Heart right ventricle (tissue), 16 donors: ENCODE data around the gene AFF2. TPM values are rescaled to one million over a fixed set of nuclear protein-coding genes. Genes with fewer than 3 reads are reported as not detected.

ENCODE experiments used
- ATAC-seq, 8 donors: fragments of 200-7000 bp; cut with Tn5 transposase; one replicate each; pipeline ENCODE4 v1.9.1; 2020; ENCODE audit warnings: mild to moderate bottlenecking in 8 of 8, moderate library complexity in 8 of 8, moderate number of reproducible peaks in 1 of 8
- DNase-seq, 2 donors: peaks; one replicate each; pipeline ENCODE4 v3.0.0-alpha.2; 2020
- H3K27ac ChIP-seq, 10 donors: fragments of 200-600 bp; sonication (generic) in 2 of 10; one replicate each; pipeline versions ENCODE4 v1.5.0 to v1.8.0; 2020 to 2022; ENCODE audit warnings: mild to moderate bottlenecking in 3 of 10
- H3K27me3 ChIP-seq, 7 donors: fragments of 200-600 bp; one replicate each; pipeline ENCODE4 v1.8.0; 2021 to 2022; ENCODE audit warnings: mild to moderate bottlenecking in 2 of 7
- H3K36me3 ChIP-seq, 9 donors: fragments of 200-600 bp; sonication (generic) in 1 of 9; one replicate each; pipeline versions ENCODE4 v1.5.0 to v1.8.0; 2020 to 2022; ENCODE audit warnings: mild to moderate bottlenecking in 2 of 9
- H3K4me1 ChIP-seq, 9 donors: fragments of 200-600 bp; sonication (generic) in 1 of 9; one replicate each; pipeline versions ENCODE4 v1.5.0 to v1.8.0; 2020 to 2022; ENCODE audit warnings: mild to moderate bottlenecking in 4 of 9
- H3K4me3 ChIP-seq, 10 donors: fragments of 200-600 bp; sonication (generic) in 2 of 10; one replicate each; pipeline versions ENCODE4 v1.5.0 to v1.8.0; 2020 to 2022; ENCODE audit warnings: mild to moderate bottlenecking in 7 of 10, moderate library complexity in 2 of 10
- H3K9me3 ChIP-seq, 11 donors: fragments of 200-600 bp in 10 of 11; sonication (generic) in 2 of 11; one replicate each; pipeline versions ENCODE4 v1.5.0 to v1.8.0; 2013 to 2022; ENCODE audit warnings: mild to moderate bottlenecking in 2 of 11, control low read depth in 1 of 11, moderate library complexity in 1 of 11
- WGBS, 2 donors: extraction: QIAGEN DNeasy Blood & Tissue Kit; methylation state at CpG; one replicate each; pipeline ENCODE4 v1.1.7; 2013; ENCODE audit warnings: inconsistent platforms in 1 of 2; 5-methylcytosine and 5-hydroxymethylcytosine counted together
- intact Hi-C, 10 donors: fragments of 100-400 bp; cut with DNase I; formaldehyde crosslinking; loops; one replicate each; pipeline versions ENCODE4 v1.11.1 to v1.14.2; 2022
- polyA plus RNA-seq, 2 donors: library from polyadenylated mRNA; stranded (reverse); fragments of 200-250 nt; gene quantifications; one replicate each; pipeline ENCODE4 v1.2.3, GENCODE V29; 2013
- total RNA-seq, 10 donors: library from RNA; stranded (reverse); fragmentation: NEBNext Ultra II Directional in 3 of 10; extraction: Animal tissue kit (Norgen Biotek cat#: 25700) in 3 of 10; gene quantifications; one replicate each; pipeline versions ENCODE4 v1.2.1 to v1.2.4, GENCODE V29; 2021 to 2023
- TF ChIP-seq, protein P1 (sequence below), 9 donors: fragments of 200-600 bp; sonication (generic) in 2 of 9; IDR thresholded peaks; one replicate each; pipeline versions ENCODE4 v1.5.0 to v1.8.0; 2021 to 2022; ENCODE audit warnings: antibody characterized with exemption in 9 of 9, mild to moderate bottlenecking in 5 of 9, moderate library complexity in 1 of 9
- donor health status: Arrhythmogenic right ventricular cardiomyopathy.
- donor health status: ischemic (EF 13 %, LVEDD 7.1; RV severe dilation, severe dysfunction).
- donor health status: healthy with polysubstance abuse.
- donor health status: DM: no; HTN: yes; CAD: no.
- donor health status: DM: no; HTN: no; CAD: no.
- donor health status: ischemic (EF 25% LVEDD 6.9; RV normal size, moderate dysfunction).
- donor health status: ischemic (EF 25% LVEDD 5.7; RV mildly dilated, moderate dysfunction).
- donor health status: healthy.
- donor health status: DM: yes; HTN: yes; CAD: no.
- donor health status: Ischemic cardiomyopathy.
- donor health status: ischemic (EF 35%, LVEDD 5.7; RV mildly dilated, moderate dysfunction).
- donor health status: nonischemic (EF 11% LVEDD 7.7; RV severe dilation, severe dysfunction).
- donor health status: DM: yes; HTN: yes; CAD: no.
- donor health status: PGD.
- donor health status: ischemic (EF 29% LVEDD 5.4; RV normal size, mild dysfunction).
- donor health status: nonischemic (EF 23%, LVEDD 6.1; RV moderate dilation, normal function).

AFF2 gene
- total and polyA plus RNA-seq, 12 donors: 0.01 to 0.59 (median 0.20) TPM; not detected in 2

DNA sequence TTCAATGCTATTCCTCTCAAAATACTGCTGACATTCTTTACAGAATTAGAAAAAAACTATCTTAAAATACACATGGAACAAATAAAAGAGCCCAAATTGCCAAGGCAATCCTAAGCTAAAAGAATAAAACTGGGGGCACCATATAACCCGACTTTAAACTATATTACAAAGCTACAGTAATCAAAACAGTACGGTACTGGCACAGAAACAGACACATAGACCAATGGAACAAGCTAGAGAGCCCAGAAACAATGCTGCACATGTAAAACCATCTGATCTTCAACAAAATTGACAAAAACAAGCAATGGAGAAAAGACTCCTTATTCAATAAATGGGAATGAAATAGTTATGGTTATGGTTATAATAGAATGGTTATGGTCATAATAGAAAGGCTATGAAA is 522.1 kb downstream of the AFF2 start:
- no peak for ATAC-seq
- Histone ChIP-seq H3K4me1 (no peaks in the 10 kb centered on the region), H3K4me3 (no peak overlapping the region), H3K27me3 (no peaks in the 10 kb centered on the region), H3K27ac (no peak overlapping the region), H3K9me3 (peaks cover 0 to 29% (median 7%) of the 10 kb centered on the region in 11 donors), H3K36me3 (no peaks in the 10 kb centered on the region)
- TF ChIP-seq, protein P1, sequence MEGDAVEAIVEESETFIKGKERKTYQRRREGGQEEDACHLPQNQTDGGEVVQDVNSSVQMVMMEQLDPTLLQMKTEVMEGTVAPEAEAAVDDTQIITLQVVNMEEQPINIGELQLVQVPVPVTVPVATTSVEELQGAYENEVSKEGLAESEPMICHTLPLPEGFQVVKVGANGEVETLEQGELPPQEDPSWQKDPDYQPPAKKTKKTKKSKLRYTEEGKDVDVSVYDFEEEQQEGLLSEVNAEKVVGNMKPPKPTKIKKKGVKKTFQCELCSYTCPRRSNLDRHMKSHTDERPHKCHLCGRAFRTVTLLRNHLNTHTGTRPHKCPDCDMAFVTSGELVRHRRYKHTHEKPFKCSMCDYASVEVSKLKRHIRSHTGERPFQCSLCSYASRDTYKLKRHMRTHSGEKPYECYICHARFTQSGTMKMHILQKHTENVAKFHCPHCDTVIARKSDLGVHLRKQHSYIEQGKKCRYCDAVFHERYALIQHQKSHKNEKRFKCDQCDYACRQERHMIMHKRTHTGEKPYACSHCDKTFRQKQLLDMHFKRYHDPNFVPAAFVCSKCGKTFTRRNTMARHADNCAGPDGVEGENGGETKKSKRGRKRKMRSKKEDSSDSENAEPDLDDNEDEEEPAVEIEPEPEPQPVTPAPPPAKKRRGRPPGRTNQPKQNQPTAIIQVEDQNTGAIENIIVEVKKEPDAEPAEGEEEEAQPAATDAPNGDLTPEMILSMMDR (IDR thresholded peaks at IDR 0.05): no peak
- WGBS, 2 donors: 79 to 83% methylated on average over 2 of the region's 2 CpGs
- DNase-seq: no peak
- intact Hi-C loops: no loop called here

DNA sequence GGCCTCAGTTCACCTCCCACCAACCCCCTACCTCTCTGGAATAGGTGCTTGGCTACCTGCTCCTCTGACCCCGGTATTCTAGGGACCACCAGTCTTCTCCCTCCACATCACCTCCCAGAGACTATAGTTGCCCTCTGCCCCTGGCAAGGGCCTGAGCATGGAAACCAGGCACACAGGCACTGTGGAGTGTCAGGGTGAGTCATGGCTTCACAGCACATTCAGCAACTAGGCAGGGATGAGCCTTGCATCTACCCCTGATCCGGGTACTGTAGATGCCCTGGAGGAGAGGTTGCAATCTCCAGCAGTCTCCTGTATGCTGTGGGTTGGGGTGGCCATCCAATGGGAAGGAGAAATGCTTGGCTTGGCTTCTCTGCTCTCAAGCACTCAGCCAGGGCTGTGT is 532.0 kb downstream of the AFF2 start:
- H3K27me3 ChIP-seq: no peaks in the 10 kb centered on the region
- ATAC-seq: no peak
- WGBS, 2 donors: 79 to 92% methylated on average over 2 of the region's 2 CpGs
- H3K27ac ChIP-seq: no peak overlapping the region
- intact Hi-C loops: no loop called here
- no peak for DNase-seq
- no peaks in the 10 kb centered on the region for H3K4me1 ChIP-seq
- H3K4me3 ChIP-seq: no peak overlapping the region
- H3K9me3 ChIP-seq: no peaks in the 10 kb centered on the region
- H3K36me3 ChIP-seq: no peaks in the 10 kb centered on the region
- TF ChIP-seq, protein P1 (IDR thresholded peaks at IDR 0.05): no peak

DNA sequence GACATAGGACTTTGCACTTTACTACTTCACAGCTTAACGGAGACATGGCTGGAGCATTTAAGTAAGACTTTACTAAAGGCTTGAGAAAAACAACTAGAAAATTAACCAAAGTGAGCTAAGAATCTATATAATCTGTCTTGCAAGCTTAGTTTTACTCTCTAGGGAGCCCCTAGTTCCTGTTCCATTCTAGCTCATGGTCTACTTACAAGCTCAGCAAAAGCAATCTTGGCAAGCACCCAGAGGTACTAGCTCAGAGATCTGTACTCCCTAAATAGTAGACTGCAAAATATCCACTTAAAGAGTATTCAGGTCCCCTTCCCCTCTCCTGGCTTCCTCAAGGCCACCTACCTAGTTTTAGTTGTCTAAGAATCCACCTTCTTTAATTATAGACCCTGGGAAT is 535.7 kb downstream of the AFF2 start:
- TF ChIP-seq, protein P1 (IDR thresholded peaks at IDR 0.05): no peak
- peak in 1 of 2 donors; percentile 15 for DNase-seq
- H3K9me3 ChIP-seq: no peaks in the 10 kb centered on the region
- no peak for ATAC-seq
- H3K4me3 ChIP-seq: no peak overlapping the region
- intact Hi-C loops: no loop called here
- no peaks in the 10 kb centered on the region for H3K27me3 ChIP-seq
- H3K27ac ChIP-seq: no peak overlapping the region
- WGBS, 2 donors: 70 to 88% methylated on average over 1 of the region's 1 CpG
- H3K36me3 ChIP-seq: no peaks in the 10 kb centered on the region
- H3K4me1 ChIP-seq: no peaks in the 10 kb centered on the region

DNA sequence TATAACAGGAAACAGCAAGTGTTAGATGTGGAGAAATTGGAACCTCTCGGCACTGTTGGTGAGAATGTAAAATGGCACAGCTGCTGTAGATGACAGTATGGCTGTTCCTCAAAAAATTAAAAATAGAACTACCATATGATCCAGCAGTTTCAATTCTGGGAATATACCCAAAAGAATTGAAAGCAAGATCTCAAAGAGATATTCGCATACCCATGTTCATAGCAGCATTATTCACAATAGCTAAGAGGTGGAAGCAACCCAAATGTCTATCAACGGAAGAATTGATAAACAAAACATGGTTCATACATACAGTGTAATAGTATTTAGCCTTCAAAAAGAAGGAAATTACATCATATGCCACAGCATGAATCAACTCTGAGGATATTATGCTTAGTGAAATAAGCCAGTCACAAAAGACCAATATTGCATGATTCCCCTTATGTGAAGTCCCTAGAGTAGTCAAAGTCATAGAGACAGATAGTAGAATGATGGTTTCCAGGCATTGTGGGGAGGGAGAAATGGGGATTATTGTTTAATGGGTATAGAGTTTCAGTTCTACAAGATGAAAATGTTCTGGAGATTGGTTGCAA is 537.0 kb downstream of the AFF2 start:
- H3K27me3 ChIP-seq: no peaks in the 10 kb centered on the region
- no peaks in the 10 kb centered on the region for H3K36me3 ChIP-seq
- WGBS, 2 donors: 72 to 77% methylated on average over 3 of the region's 3 CpGs
- ATAC-seq: no peak
- DNase-seq: no peak
- intact Hi-C loops: no loop called here
- no peak overlapping the region for H3K4me3 ChIP-seq
- H3K27ac ChIP-seq: no peak overlapping the region
- TF ChIP-seq, protein P1 (IDR thresholded peaks at IDR 0.05): no peak
- no peaks in the 10 kb centered on the region for H3K9me3 ChIP-seq
- H3K4me1 ChIP-seq: no peaks in the 10 kb centered on the region
